ENCODE data around the gene DONSON. TPM values are rescaled to one million over a fixed set of nuclear protein-coding genes. Genes with fewer than 3 reads are reported as not detected.
A peak's percentile ranks its signal among the peaks of the same experiment; 100 is the strongest.
"Not testable (repeated sequence)": the region's sequence is repeated elsewhere in the genome, so short reads cannot be mapped to it uniquely, and the experiment has no call there.

Gene DONSON
- total RNA-seq, 2 experiments from 2014 or later: 36.8 to 41.5 TPM

- Mint-ChIP-seq H3K4me1 (ENCODE audit: low read depth) (peaks cover 11% of the 10 kb centered on the region), H3K27ac (peak overlapping the region; percentile 78), H3K9me3 (no peaks in the 10 kb centered on the region), H3K4me3 (no peak overlapping the region), H3K27me3 (no peaks in the 10 kb centered on the region), H3K36me3 (ENCODE audit: low read depth) (peaks cover 31% of the 10 kb centered on the region)
- no peak for DNase-seq
- CTCF ChIA-PET: interaction anchor here (0.9 to 7.4 kb wide), 3 partner anchors 10 to 27 kb away, joined by 3 to 38 read pairs (median 3); partner anchors contain the start of gene DONSON
- intact Hi-C loops (cut with micrococcal nuclease): no loop called here
- TF ChIP-seq, protein P1, sequence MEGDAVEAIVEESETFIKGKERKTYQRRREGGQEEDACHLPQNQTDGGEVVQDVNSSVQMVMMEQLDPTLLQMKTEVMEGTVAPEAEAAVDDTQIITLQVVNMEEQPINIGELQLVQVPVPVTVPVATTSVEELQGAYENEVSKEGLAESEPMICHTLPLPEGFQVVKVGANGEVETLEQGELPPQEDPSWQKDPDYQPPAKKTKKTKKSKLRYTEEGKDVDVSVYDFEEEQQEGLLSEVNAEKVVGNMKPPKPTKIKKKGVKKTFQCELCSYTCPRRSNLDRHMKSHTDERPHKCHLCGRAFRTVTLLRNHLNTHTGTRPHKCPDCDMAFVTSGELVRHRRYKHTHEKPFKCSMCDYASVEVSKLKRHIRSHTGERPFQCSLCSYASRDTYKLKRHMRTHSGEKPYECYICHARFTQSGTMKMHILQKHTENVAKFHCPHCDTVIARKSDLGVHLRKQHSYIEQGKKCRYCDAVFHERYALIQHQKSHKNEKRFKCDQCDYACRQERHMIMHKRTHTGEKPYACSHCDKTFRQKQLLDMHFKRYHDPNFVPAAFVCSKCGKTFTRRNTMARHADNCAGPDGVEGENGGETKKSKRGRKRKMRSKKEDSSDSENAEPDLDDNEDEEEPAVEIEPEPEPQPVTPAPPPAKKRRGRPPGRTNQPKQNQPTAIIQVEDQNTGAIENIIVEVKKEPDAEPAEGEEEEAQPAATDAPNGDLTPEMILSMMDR (IDR thresholded peaks at IDR 0.05): no peak
- no peak for ATAC-seq
- POLR2A ChIA-PET: interaction anchor here (0.9 to 1.7 kb wide), 3 partner anchors 9 to 34 kb away, joined by 3 to 5 read pairs (median 5); no protein-coding TSS in a partner anchor
Observed at GRCh38 chr21:33578959-33579542, 9.4 kb downstream of the DONSON start.

DNA sequence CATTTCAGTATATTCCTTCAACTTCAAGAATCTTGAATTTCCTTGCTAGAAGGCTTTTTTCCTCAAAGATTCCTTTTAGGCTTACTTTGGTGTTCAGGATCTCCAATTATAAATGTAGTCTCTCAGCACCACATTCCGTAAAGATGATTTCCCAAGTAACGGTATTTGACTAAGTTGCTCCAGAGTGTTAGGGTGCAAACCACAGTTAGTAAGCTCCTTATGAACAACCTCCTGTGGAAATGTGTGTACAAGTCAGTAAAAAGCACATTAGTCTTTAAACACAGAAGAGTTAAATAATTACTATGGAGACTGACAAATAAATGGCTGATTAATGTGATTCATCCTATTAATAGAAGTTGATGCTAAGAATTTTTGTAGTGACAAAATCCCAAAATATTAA, 10.3 kb downstream of the DONSON start:
- peaks cover 11% of the 10 kb centered on the region for H3K4me1 Mint-ChIP-seq (ENCODE audit: low read depth)
- intact Hi-C loops (cut with micrococcal nuclease): no loop called here
- H3K27me3 Mint-ChIP-seq: no peaks in the 10 kb centered on the region
- DNase-seq: no peak
- H3K27ac Mint-ChIP-seq: peak overlapping the region; percentile 78
- ChIA-PET CTCF (interaction anchor here (7.4 kb wide), 1 partner anchor 28 kb away, joined by 38 read pairs; no protein-coding TSS in a partner anchor), POLR2A (no interaction called here)
- no peak overlapping the region for H3K4me3 Mint-ChIP-seq
- peaks cover 35% of the 10 kb centered on the region for H3K36me3 Mint-ChIP-seq (ENCODE audit: low read depth)
- TF ChIP-seq, protein P1 (IDR thresholded peaks at IDR 0.05): no peak
- no peak for ATAC-seq
- H3K9me3 Mint-ChIP-seq: no peaks in the 10 kb centered on the region

GRCh38 chr21:33576741-33577141, 11.7 kb downstream of the DONSON start:
- CTCF ChIA-PET: interaction anchor here (0.8 to 2.1 kb wide), 2 partner anchors 12 to 23 kb away, joined by 3 to 7 read pairs; partner anchors contain the start of gene DONSON
- intact Hi-C loops (cut with micrococcal nuclease); H3K9me3 Mint-ChIP-seq; H3K4me3 Mint-ChIP-seq; DNase-seq; H3K27me3 Mint-ChIP-seq; ATAC-seq; POLR2A ChIA-PET: not testable (repeated sequence)
- Mint-ChIP-seq H3K36me3 (ENCODE audit: low read depth) (peaks cover 40% of the 10 kb centered on the region), H3K4me1 (ENCODE audit: low read depth) (peaks cover 14% of the 10 kb centered on the region), H3K27ac (peak overlapping the region; percentile 34)

- ATAC-seq (no peak), DNase-seq (no peak)
- POLR2A ChIA-PET: interaction anchor here (0.6 to 2.6 kb wide), 2 partner anchors 16 to 1784 kb away, joined by 4 to 10 read pairs; partner anchors contain the start of gene DONSON
- TF ChIP-seq, protein P1 (IDR thresholded peaks at IDR 0.05): no peak
- Mint-ChIP-seq H3K9me3 (no peaks in the 10 kb centered on the region), H3K4me3 (no peak overlapping the region), H3K27me3 (no peaks in the 10 kb centered on the region), H3K27ac (peak overlapping the region; percentile 58), H3K36me3 (ENCODE audit: low read depth) (peaks cover 42% of the 10 kb centered on the region), H3K4me1 (ENCODE audit: low read depth) (peaks cover 22% of the 10 kb centered on the region)
- CTCF ChIA-PET: interaction anchor here (0.6 to 4.3 kb wide), 5 partner anchors 9 to 61 kb away, joined by 3 to 26 read pairs (median 6); no protein-coding TSS in a partner anchor
- intact Hi-C loops (cut with micrococcal nuclease): no loop called here
Observed at GRCh38 chr21:33572350-33572749, 16.1 kb downstream of the DONSON start.

- Mint-ChIP-seq H3K9me3 (no peaks in the 10 kb centered on the region), H3K4me3 (no peak overlapping the region), H3K36me3 (ENCODE audit: low read depth) (peaks cover 38% of the 10 kb centered on the region), H3K27me3 (no peaks in the 10 kb centered on the region), H3K27ac (peak overlapping the region; percentile 67), H3K4me1 (ENCODE audit: low read depth) (peaks cover 24% of the 10 kb centered on the region)
- DNase-seq (no peak), ATAC-seq (no peak)
- ChIA-PET POLR2A (interaction anchor here (0.7 to 1.4 kb wide), 3 partner anchors 10 to 50 kb away, joined by 3 to 5 read pairs (median 4); no protein-coding TSS in a partner anchor), CTCF (interaction anchor here (1.0 kb wide), 1 partner anchor 11 kb away, joined by 4 read pairs; no protein-coding TSS in a partner anchor)
- TF ChIP-seq, protein P1 (IDR thresholded peaks at IDR 0.05): no peak
- intact Hi-C loops (cut with micrococcal nuclease): no loop called here
Observed at GRCh38 chr21:33569991-33570390, 18.5 kb downstream of the DONSON start.
